SH-SY5Y (cell line): ENCODE data around the gene TMEM14B.

ENCODE experiments used
- GATA2 ChIP-seq: IDR thresholded peaks from 2 replicates; pipeline ENCODE4 v1.6.1; 2011; ENCODE audit warnings: mild to moderate bottlenecking, low read depth, low read length
- GATA3 ChIP-seq: IDR thresholded peaks from 2 replicates; pipeline ENCODE4 v1.6.1; 2011; ENCODE audit warnings: low read depth, mild to moderate bottlenecking, low read length, moderate library complexity

The TMEM14B gene

DNA sequence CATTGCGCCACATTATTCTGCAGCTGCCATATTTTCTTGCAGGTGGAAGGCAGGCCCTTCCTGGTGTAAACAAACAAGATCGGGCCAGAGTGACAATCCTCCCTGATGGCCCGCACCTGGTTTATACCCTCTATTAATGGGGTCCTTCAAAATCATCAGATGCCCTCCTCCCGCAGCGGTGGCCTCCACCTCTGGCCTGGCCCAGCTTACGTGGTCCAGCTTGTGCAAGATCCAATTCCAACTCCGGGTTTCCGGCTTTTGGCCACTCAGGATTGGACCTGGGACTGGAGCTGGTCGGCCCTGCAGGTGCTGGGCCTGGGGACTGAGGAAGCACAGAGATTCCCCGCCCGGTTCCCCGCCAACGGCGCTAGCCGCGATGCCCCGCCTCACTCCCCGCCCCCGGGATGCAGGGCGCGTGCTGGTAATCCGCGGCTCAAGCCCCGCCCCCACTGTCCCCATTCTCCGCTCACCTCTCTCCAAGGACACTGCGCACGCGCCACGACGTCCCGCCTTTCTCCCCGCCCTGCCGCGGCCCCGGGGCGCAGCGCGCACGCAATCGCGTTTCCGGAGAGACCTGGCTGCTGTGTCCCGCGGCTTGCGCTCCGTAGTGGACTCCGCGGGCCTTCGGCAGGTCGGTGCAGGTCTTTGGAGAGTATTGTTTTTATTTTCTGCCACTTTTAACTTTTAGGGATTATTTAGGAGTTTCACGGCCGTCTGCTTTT, at the start of gene TMEM14B:
Gene TMEM14B, plus strand, starts transcription at position 555 of the 722 bp plus-strand sequence. CDS start 1,441 bp downstream, outside the sequence.
- TF ChIP-seq GATA2 (no peak), GATA3 (no peak)

DNA sequence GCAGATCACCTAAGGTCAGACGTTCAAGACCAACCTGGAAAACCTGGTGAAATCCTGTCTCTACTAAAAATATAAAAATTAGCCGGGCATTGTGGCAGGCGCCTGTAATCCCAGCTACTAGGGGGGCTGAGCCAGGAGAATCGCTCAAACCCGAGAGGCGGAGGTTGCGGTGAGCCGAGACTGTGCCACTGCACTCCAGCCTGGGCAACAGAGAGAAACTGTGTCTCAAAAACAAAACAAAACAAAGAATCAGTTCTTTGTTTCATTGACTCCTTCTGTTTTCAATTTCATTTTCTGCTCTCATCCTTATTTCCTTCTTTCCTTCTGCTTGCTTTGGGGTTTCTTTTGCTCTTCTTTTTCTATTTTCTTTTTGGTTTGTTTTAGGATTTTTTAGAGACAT, 33.6 kb upstream of the TMEM14B start:
- TF ChIP-seq GATA2, result no peak
- no peak for TF ChIP-seq GATA3

GRCh38 chr6:10719296-10719963, 28.2 kb upstream of the TMEM14B start:
- TF ChIP-seq GATA2 (no peak), GATA3 (no peak)

DNA sequence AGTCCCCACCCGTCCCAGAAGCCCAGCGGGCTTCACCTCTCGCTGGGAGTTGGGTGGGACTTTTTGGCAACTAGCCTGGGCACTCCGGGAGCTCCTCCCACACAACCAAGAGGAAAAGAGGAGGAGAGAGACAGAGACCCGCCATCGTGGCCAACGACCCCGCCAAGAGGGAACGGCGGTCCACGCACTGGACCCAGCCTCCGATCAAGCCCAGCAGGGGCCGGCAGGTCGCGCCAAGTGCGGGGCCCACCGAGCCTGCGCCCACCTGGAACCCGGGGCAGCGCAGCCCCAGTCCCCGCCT, 27.7 kb upstream of the TMEM14B start:
- TF ChIP-seq GATA3 (no peak), GATA2 (no peak)

DNA sequence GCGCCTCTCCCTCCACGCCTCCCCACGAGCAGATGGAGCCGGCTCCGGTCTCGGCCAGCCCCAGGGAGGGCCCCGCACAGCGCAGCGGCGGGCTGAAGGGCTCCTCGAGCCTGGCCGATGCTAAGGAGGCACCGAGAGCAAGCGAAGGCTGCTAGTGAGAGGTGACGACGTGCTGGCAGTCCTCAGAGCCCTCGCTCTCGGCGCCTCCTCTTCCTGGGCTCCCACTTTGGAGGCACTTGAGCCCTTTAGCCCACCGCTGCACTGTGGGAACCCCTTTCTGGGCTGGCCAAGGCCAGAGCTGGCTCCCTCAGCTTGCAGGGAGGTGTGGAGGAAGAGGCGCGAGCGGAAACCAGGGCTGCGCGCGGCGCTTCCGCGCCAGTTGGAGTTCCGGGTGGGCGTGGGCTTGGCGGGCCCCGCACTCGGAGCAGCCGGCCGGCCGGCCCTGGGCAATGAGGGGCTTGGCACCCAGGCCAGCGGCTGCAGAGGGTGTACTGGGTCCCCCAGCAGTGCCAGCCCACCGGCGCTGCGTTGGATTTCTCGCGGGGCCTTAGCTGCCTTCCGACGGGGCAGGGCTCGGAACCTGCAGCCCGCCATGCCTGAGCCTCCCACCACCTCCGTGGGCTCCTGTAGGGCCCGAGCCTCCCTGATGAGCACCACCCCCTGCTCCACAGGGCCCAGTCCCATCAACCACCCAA, 27.2 kb upstream of the TMEM14B start:
- TF ChIP-seq GATA3, result no peak
- no peak for TF ChIP-seq GATA2

GRCh38 chr6:10721850-10722569, 25.6 kb upstream of the TMEM14B start:
- TF ChIP-seq GATA3, result no peak
- TF ChIP-seq GATA2, result no peak

DNA sequence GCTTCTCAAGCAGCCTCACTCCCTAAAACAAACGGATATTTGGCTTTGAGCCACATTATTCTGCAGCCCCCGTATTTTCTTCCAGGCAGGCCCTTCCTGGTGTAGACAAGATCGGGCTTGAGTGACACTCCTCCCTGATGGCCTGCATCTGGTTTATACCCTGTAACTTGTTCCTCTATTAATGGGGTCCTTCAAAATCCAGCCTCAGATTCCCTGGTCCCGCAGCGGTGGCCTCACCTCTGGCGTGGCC, 25.1 kb upstream of the TMEM14B start:
- no peak for TF ChIP-seq GATA3
- no peak for TF ChIP-seq GATA2

DNA sequence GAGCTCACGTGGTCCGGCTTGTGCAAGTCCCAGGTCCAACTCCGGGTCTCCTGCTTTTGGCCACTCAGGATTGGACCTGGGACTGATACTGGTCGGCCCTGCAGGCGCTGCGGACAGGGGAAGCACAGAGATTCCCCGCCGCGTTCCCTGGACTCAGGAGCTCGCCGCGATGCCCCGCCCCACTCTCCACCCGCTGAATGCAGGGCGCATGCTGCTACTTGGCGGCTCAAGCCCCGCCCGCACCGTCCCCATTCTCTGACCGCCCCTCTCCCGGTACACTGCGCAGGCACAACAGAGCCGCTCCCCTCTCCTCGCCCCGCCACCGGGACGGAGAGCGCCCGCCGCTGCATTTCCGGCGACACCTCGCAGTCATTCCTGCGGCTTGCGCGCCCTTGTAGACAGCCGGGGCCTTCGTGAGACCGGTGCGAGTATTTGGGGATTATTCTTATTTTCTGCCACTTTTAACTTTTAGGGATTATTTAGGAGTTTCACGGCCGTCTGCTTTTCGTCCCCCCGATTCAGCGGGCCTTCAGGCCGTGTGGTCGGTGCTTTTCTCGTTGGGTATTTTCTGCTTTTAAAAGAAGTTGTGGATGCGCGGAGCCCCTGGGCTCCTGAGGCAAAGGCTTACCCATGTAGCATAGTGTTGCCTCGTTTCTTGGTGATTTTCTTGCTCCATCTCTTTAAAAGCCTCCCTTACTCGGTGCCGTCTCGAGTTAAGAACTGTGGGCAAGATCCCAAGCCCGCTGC, 24.6 kb upstream of the TMEM14B start, which contains the start of gene TMEM14C:
Gene TMEM14C, plus strand, starts transcription at position 251 of the 747 bp plus-strand sequence. CDS start 1,544 bp downstream, outside the sequence.
- TF ChIP-seq GATA2 (no peak), GATA3 (no peak)

- no peak for TF ChIP-seq GATA3
- no peak for TF ChIP-seq GATA2
Measured at GRCh38 chr6:10723567-10723881, 24.1 kb upstream of the TMEM14B start.

- TF ChIP-seq GATA3, result no peak
- TF ChIP-seq GATA2, result no peak
Measured at GRCh38 chr6:10725044-10725443, 22.6 kb upstream of the TMEM14B start.

- no peak for TF ChIP-seq GATA3
Measured at GRCh38 chr6:10725716-10726115, 21.9 kb upstream of the TMEM14B start.

DNA sequence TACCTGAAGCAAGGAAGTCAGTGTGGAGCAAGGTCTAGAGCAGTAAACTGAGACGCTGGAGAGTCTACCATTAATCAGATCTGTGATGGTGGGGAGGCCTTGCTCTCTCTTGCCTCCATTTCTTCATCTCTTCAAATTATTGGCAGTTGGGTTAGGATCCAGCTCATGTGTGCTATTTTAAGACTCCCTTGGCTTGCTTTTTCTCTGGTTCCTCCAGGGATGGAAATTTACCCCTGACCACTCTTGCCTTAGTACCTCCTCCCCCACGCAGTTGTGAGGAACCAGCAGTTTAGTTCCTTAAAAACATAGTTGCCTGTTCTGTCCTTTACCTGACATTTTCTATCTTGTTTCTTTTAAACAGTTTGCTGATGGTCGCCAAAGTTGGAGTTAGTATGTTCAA, 17.4 kb upstream of the TMEM14B start:
- TF ChIP-seq GATA3 (no peak), GATA2 (no peak)

GRCh38 chr6:10733151-10733715, 14.4 kb upstream of the TMEM14B start:
- TF ChIP-seq GATA3 (no peak), GATA2 (no peak)

DNA sequence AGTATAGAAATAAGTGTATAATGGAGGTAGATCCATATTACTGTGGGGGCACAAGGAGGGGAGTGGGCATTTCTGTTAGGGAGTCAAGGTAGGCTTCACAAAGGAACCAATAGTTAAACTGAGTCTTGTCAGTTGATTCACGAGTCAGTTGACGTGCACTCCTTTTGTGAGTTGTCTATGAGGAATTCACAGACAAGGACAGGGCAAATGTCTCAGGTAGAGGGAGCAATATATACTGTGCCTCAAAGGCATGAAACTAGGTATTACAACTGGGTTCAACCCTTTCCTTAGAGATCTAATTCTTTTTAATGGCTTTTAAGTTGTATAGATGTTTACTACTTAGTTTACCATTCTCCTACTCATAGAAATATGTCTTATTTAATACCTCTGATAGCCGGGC, 13.7 kb upstream of the TMEM14B start:
- TF ChIP-seq GATA2 (no peak), GATA3 (no peak)
